Endothelial cell of umbilical vein (primary cell): ENCODE results near the gene FBXO11.

Experiments
- EZH2 ChIP-seq: IDR thresholded peaks from 2 replicates; pipeline ENCODE4 v1.6.1; 2012; ENCODE audit warnings: borderline replicate concordance, low read depth, mild to moderate bottlenecking, moderate library complexity, low read length, inconsistent platforms; ENCODE audit not compliant: severe bottlenecking
- FOS ChIP-seq: IDR thresholded peaks from 2 replicates; pipeline ENCODE4 v1.6.1; 2011; ENCODE audit warnings: mild to moderate bottlenecking, low read length, moderate library complexity, borderline replicate concordance; ENCODE audit not compliant: insufficient read depth
- GATA2 ChIP-seq: IDR thresholded peaks from 2 replicates; pipeline ENCODE4 v1.7.0; 2011; ENCODE audit warnings: low read depth, mild to moderate bottlenecking, moderate library complexity, mixed read lengths, low read length; ENCODE audit not compliant: insufficient read length, insufficient read depth
- JUN ChIP-seq: IDR thresholded peaks from 2 replicates; pipeline ENCODE4 v1.6.1; 2011; ENCODE audit warnings: borderline replicate concordance, low read depth; ENCODE audit not compliant: insufficient read length, insufficient read depth
- MYC ChIP-seq: IDR thresholded peaks from one replicate; pipeline ENCODE4 v1.6.1; 2011; ENCODE audit warnings: mild to moderate bottlenecking, low read depth, low read length
- POLR2A ChIP-seq: IDR thresholded peaks from 2 replicates; pipeline ENCODE4 v1.6.1; 2012; ENCODE audit warnings: low read depth, mild to moderate bottlenecking, control low read depth, low read length
- POLR2AphosphoS5 ChIP-seq: IDR thresholded peaks from 2 replicates; pipeline ENCODE4 v1.6.1; 2012; ENCODE audit warnings: low read depth, mild to moderate bottlenecking, control low read depth, low read length, moderate library complexity; ENCODE audit not compliant: insufficient read depth
- TF ChIP-seq, protein P1 (sequence below), 2 donors: IDR thresholded peaks; 1 replicate in 1 of 2; 2 replicates in 1 of 2; pipeline ENCODE4 v1.5.1; 2011; ENCODE audit warnings: low read length in 2 of 2, mild to moderate bottlenecking in 2 of 2, moderate library complexity in 2 of 2, control low read depth in 1 of 2, inconsistent platforms in 1 of 2, low read depth in 1 of 2; ENCODE audit not compliant: insufficient read depth in 1 of 2; ENCODE audit errors: extremely low read depth in 1 of 2
- TF ChIP-seq, protein P2 (sequence below): IDR thresholded peaks from 2 replicates; pipeline ENCODE4 v1.6.1; 2011; ENCODE audit not compliant: insufficient read depth, insufficient read length

DNA sequence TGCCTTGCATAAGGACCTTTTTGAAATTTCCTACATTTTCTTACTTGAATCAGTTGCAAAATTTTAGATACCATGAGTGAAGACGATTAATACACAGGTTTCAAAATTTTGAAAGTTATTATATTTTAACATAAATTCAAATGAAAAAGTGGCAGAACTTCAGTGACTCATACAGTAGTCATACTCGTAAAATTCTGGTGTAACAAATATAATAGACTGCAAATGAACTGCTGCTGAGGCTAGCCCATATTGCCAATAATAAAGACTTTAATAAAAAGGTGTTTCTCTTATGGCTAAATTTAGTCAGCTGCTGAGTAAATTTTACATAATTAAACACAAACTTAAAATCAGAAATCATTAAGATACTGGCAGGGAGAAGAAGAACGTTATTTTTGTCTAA is 86.5 kb downstream of the FBXO11 start:
- TF ChIP-seq, protein P1, sequence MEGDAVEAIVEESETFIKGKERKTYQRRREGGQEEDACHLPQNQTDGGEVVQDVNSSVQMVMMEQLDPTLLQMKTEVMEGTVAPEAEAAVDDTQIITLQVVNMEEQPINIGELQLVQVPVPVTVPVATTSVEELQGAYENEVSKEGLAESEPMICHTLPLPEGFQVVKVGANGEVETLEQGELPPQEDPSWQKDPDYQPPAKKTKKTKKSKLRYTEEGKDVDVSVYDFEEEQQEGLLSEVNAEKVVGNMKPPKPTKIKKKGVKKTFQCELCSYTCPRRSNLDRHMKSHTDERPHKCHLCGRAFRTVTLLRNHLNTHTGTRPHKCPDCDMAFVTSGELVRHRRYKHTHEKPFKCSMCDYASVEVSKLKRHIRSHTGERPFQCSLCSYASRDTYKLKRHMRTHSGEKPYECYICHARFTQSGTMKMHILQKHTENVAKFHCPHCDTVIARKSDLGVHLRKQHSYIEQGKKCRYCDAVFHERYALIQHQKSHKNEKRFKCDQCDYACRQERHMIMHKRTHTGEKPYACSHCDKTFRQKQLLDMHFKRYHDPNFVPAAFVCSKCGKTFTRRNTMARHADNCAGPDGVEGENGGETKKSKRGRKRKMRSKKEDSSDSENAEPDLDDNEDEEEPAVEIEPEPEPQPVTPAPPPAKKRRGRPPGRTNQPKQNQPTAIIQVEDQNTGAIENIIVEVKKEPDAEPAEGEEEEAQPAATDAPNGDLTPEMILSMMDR (IDR thresholded peaks at IDR 0.05; ENCODE audit: extremely low read depth in 1 of 2, insufficient read depth in 1 of 2, low read depth in 1 of 2, low read length in 2 of 2), result no peak
- TF ChIP-seq, protein P2, sequence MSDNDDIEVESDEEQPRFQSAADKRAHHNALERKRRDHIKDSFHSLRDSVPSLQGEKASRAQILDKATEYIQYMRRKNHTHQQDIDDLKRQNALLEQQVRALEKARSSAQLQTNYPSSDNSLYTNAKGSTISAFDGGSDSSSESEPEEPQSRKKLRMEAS, result no peak
- TF ChIP-seq FOS (peak; percentile 60), POLR2AphosphoS5 (no peak), POLR2A (no peak), EZH2 (no peak), MYC (no peak), GATA2 (no peak), JUN (no peak)
